Natural killer cell (primary cell): ENCODE data around the gene TREX2. TPM values are rescaled to one million over a fixed set of nuclear protein-coding genes. Genes with fewer than 3 reads are reported as not detected.
"Not testable (repeated sequence)": the region's sequence is repeated elsewhere in the genome, so short reads cannot be mapped to it uniquely, and the experiment has no call there.

Experiments used
- ATAC-seq, 3 donors: fragments of 150-1000 bp in 2 of 3; fragments of 200-7000 bp in 1 of 3; cut with Tn5 transposase; 1 replicate in 1 of 3; 2 replicates in 2 of 3; pipeline ENCODE4 v1.10.0; 2021; ENCODE audit warnings: mild to moderate bottlenecking in 2 of 3, moderate library complexity in 2 of 3
- DNase-seq, 2 donors: peaks; one replicate each; pipeline versions ENCODE4 v3.0.0 to v3.0.0-alpha.2; 2013 to 2021; ENCODE audit warnings: mixed read lengths in 1 of 2
- H3K27ac ChIP-seq: one replicate; pipeline ENCODE4 v1.5.1; 2013; ENCODE audit warnings: mild to moderate bottlenecking, low read length
- H3K27me3 ChIP-seq: one replicate; pipeline ENCODE4 v1.6.1; 2013; ENCODE audit warnings: low read length; ENCODE audit not compliant: control insufficient read depth, insufficient read depth
- H3K36me3 ChIP-seq: one replicate; pipeline ENCODE4 v1.6.1; 2013; ENCODE audit warnings: low read length; ENCODE audit not compliant: control insufficient read depth, insufficient read depth
- H3K4me1 ChIP-seq: one replicate; pipeline ENCODE4 v1.6.1; 2013; ENCODE audit warnings: low read length; ENCODE audit not compliant: control insufficient read depth, insufficient read depth
- H3K4me3 ChIP-seq: one replicate; pipeline ENCODE4 v1.5.1; 2013; ENCODE audit warnings: low read length
- H3K9me3 ChIP-seq: one replicate; pipeline ENCODE4 v1.6.1; 2013; ENCODE audit warnings: low read length; ENCODE audit not compliant: control insufficient read depth, insufficient read depth
- H3K27ac Mint-ChIP-seq, 2 donors: one replicate each; pipeline ENCODE4 v1.8.0; 2022; ENCODE audit warnings: mild to moderate bottlenecking in 2 of 2, mixed read lengths in 2 of 2, moderate library complexity in 1 of 2
- H3K27me3 Mint-ChIP-seq, 2 donors: one replicate each; pipeline ENCODE4 v1.8.0; 2022; ENCODE audit warnings: low read depth in 2 of 2, mixed read lengths in 2 of 2
- H3K36me3 Mint-ChIP-seq: one replicate; pipeline ENCODE4 v1.8.0; 2022; ENCODE audit warnings: mixed read lengths
- H3K4me1 Mint-ChIP-seq, 2 donors: one replicate each; pipeline ENCODE4 v1.8.0; 2022; ENCODE audit warnings: mixed read lengths in 2 of 2
- H3K4me3 Mint-ChIP-seq: one replicate; pipeline ENCODE4 v1.8.0; 2022; ENCODE audit warnings: mild to moderate bottlenecking, moderate library complexity, mixed read lengths
- H3K9me3 Mint-ChIP-seq, 2 donors: one replicate each; pipeline ENCODE4 v1.8.0; 2022; ENCODE audit warnings: mixed read lengths in 2 of 2
- CTCF ChIP-seq: fragments of 200-600 bp; IDR thresholded peaks from one replicate; pipeline ENCODE4 v1.8.0; 2022; ENCODE audit warnings: antibody characterized with exemption
- WGBS: methylation state at CpG from one replicate; pipeline ENCODE4 v1.1.7; 2013; ENCODE audit warnings: missing lambda C conversion rate; ENCODE audit not compliant: insufficient coverage; 5-methylcytosine and 5-hydroxymethylcytosine counted together
- intact Hi-C: fragments of 100-400 bp; cut with micrococcal nuclease; formaldehyde crosslinking; loops from one replicate; pipeline ENCODE4 v1.14.2; 2022
- total RNA-seq, 4 donors: library from RNA; stranded (reverse); fragments of 120-200 nt in 1 of 4; gene quantifications; one replicate each; pipeline versions ENCODE4 v1.2.3 to v1.2.4, GENCODE V29; 2013 to 2022

The TREX2 gene
- total RNA-seq, 3 donors from 2014 or later (not counting 1 experiment from before 2014, with no cell fraction given), result 1.6 to 3.4 (median 3.1) TPM

DNA sequence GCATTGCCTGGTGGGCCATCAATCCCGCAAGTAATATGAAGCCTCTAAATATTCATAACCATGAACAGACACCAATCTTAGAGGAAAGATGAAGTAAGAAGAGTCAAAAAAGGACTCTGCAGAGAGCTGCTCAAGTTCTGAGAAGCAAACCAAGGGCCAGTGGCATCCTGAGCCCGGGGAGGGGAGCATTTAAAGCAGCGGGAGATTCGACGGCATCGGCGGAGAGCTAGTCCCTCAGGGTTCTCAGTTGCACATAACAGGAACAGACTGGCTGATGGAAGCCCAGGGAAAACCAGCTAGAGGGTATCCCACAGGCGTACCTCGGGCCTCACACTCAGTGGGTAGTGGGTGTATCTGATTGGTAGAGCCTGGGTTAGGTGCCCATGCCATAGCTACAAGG lies 39.8 kb downstream of the TREX2 start:
- H3K36me3 Mint-ChIP-seq, result no peaks in the 10 kb centered on the region
- no peaks in the 10 kb centered on the region for H3K27me3 ChIP-seq
- intact Hi-C loops, result no loop called here
- no peak for ATAC-seq
- H3K4me1 Mint-ChIP-seq, result no peaks in the 10 kb centered on the region
- no peak overlapping the region for H3K27ac ChIP-seq
- TF ChIP-seq CTCF, result no peak
- H3K27me3 Mint-ChIP-seq, result peaks cover 4 to 12% of the 10 kb centered on the region in 2 donors
- no peak overlapping the region for H3K4me3 Mint-ChIP-seq
- WGBS, result 90% methylated on average over 8 of the region's 9 CpGs
- H3K9me3 ChIP-seq, result no peaks in the 10 kb centered on the region
- H3K36me3 ChIP-seq, result no peaks in the 10 kb centered on the region
- no peak overlapping the region for H3K4me3 ChIP-seq
- peaks cover 2% of the 10 kb centered on the region for H3K4me1 ChIP-seq
- DNase-seq, result no peak
- H3K27ac Mint-ChIP-seq, result no peak overlapping the region
- no peaks in the 10 kb centered on the region for H3K9me3 Mint-ChIP-seq

DNA sequence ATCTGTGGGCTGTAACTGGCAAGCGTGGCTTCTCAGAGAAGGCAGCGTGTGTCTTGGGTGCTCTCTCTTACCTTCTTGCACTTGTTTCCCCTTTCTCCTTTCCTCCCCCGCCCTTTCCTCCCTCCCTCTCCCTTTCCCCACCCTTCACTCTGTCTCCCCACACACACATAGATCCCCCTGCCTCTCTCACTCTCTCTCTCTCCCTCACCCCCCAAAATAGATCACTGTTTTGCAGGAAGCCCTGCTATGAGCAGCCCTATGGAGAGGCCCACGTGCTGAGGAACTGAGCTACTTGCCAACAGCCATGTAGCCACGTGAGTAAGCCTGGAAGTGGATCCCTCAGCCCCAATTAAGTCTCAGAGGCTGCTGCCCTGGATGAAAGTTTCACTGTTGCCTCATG lies 40.4 kb downstream of the TREX2 start:
- Mint-ChIP-seq H3K4me1 (no peaks in the 10 kb centered on the region), H3K4me3 (no peak overlapping the region), H3K27me3 (peaks cover 4 to 12% of the 10 kb centered on the region in 2 donors), H3K36me3 (no peaks in the 10 kb centered on the region), H3K9me3 (no peaks in the 10 kb centered on the region), H3K27ac (no peak overlapping the region)
- no peak overlapping the region for H3K4me3 ChIP-seq
- no peak for TF ChIP-seq CTCF
- H3K4me1 ChIP-seq, result no peaks in the 10 kb centered on the region
- no peak overlapping the region for H3K27ac ChIP-seq
- no peaks in the 10 kb centered on the region for H3K9me3 ChIP-seq
- no peaks in the 10 kb centered on the region for H3K36me3 ChIP-seq
- intact Hi-C loops, result no loop called here
- DNase-seq (no peak), ATAC-seq (no peak)
- no peaks in the 10 kb centered on the region for H3K27me3 ChIP-seq
- WGBS, result 27% methylated on average over 5 of the region's 5 CpGs

DNA sequence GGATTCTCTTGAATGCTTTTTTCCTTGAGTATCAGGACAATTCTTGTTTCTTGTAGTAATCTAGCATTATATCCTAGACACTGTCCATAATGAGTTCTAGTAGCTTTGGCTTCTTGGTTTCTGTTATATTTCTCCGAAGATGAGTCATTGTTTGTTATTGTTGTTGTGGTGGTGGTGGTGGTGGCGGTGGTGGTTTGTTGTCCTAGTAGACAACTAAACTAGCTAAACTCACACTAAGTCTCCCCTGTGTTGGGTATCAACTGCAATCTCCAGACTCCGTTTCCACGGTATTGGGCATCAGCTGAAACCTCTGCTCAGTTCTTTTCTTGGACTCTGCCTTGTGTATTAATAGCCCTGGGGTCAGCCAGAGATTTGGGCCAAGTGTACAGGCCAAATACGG lies 41.5 kb downstream of the TREX2 start:
- H3K4me1 ChIP-seq, H3K36me3 ChIP-seq, H3K4me3 ChIP-seq, H3K27me3 ChIP-seq, H3K9me3 ChIP-seq, H3K9me3 Mint-ChIP-seq, H3K27ac Mint-ChIP-seq, H3K36me3 Mint-ChIP-seq, H3K4me3 Mint-ChIP-seq, H3K27ac ChIP-seq, DNase-seq, H3K4me1 Mint-ChIP-seq, ATAC-seq, intact Hi-C loops: not testable (repeated sequence)
- WGBS, result 86% methylated on average over 3 of the region's 5 CpGs
- H3K27me3 Mint-ChIP-seq, result peaks cover 4 to 12% of the 10 kb centered on the region in 2 donors

DNA sequence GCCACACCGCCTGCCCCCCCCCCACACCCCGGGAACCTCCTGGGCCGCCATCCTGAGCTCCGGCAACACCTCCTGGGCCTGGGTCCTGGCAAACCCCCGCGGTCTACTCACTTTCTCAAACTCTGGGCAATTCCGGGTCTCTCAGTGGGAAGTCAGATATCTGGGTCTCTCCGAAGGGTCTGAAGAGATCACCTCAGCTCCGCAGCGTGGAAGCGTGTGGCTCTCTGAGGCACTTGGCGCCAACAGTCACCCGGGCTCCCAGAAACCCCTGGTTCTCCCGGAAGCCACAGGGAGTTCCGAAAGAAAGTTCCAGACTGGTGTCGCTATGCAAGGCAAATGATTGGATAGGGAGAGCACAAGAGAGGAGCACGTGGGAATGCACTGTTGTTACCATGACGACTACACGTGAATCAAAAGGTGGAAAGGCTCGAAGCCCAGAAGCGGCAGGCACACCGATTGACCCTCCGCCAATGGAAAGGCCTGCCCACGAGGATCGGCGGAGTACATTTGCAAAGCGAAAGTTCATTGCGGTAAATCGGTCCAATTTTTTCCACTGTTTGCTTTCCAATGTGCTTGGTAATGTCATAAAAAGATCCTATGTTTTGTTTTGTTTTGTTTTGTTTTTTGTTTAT lies 44.6 kb downstream of the TREX2 start, which contains the start of gene PNMA6E:
Gene PNMA6E (minus strand): TSS at position 218 of the 632 bp plus-strand sequence. CDS start 2,501 bp downstream, outside the sequence.
- H3K27ac Mint-ChIP-seq, result no peak within 1 kb of the TSS
- no peak within 1 kb of the TSS for H3K4me3 Mint-ChIP-seq
- no peaks in the 10 kb centered on the region for H3K36me3 Mint-ChIP-seq
- Histone ChIP-seq H3K36me3 (no peaks in the 10 kb centered on the region), H3K27me3 (no peaks in the 10 kb centered on the region), H3K4me3 (no peak within 1 kb of the TSS), H3K4me1 (no peaks in the 10 kb centered on the region), H3K9me3 (no peaks in the 10 kb centered on the region), H3K27ac (no peak within 1 kb of the TSS)
- H3K27me3 Mint-ChIP-seq, result peaks cover 4 to 12% of the 10 kb centered on the region in 2 donors
- H3K4me1 Mint-ChIP-seq, result no peaks in the 10 kb centered on the region
- no peaks in the 10 kb centered on the region for H3K9me3 Mint-ChIP-seq
- ATAC-seq (no peak), DNase-seq (no peak)
- intact Hi-C loops, result no loop called here
- no peak for TF ChIP-seq CTCF
- 98% methylated on average over 28 of the region's 29 CpGs for WGBS
